Panc1 (cell line): ENCODE data around the gene ZNF222. TPM values are rescaled to one million over a fixed set of nuclear protein-coding genes. Genes with fewer than 3 reads are reported as not detected.

Experiments used
- ATAC-seq: fragments of 200-7000 bp; cut with Tn5 transposase; 2 replicates; pipeline ENCODE4 v1.9.1; 2020; ENCODE audit warnings: mild to moderate bottlenecking, moderate library complexity
- BruUV-seq: library from RNA; stranded (reverse); fragments of 400-500 nt; replicated peaks from 2 replicates; lab custom pipeline; 2021; lab: Mats Ljungman, UMichigan
- CTCF ChIA-PET: fragments of 300-600 bp; sonication (Branson Sonifier 250); formaldehyde crosslinking; loops from one replicate; lab custom pipeline; 2022; ENCODE audit warnings: antibody characterized with exemption; lab: Charles Lee
- POLR2A ChIA-PET: fragments of 300-600 bp; sonication (Branson Sonifier 250); formaldehyde crosslinking; loops from one replicate; lab custom pipeline; 2022; ENCODE audit warnings: antibody characterized with exemption; lab: Charles Lee
- DNase-seq: peaks from one replicate; pipeline ENCODE4 v3.0.0-alpha.2; 2010; ENCODE audit warnings: low read depth, low spot score
- H3K27ac ChIP-seq: 2 replicates; pipeline ENCODE4 v1.5.1; 2011; ENCODE audit warnings: mild to moderate bottlenecking, low read length, inconsistent platforms
- H3K27me3 ChIP-seq: fragments of 200-500 bp; sonication (Bioruptor generic); 2 replicates; pipeline ENCODE4 v1.6.0; 2014; ENCODE audit warnings: low read length, inconsistent platforms; ENCODE audit not compliant: control insufficient read depth, insufficient read depth
- H3K36me3 ChIP-seq: fragments of 200-500 bp; sonication (Bioruptor generic); 2 replicates; pipeline ENCODE4 v1.5.1; 2014; ENCODE audit warnings: inconsistent platforms, mild to moderate bottlenecking, low read length, moderate library complexity; ENCODE audit not compliant: control insufficient read depth, insufficient read depth
- H3K4me1 ChIP-seq: 2 replicates; pipeline ENCODE4 v1.5.1; 2011; ENCODE audit warnings: inconsistent platforms, mild to moderate bottlenecking, low read length, moderate library complexity; ENCODE audit not compliant: control insufficient read depth, insufficient read depth
- H3K4me3 ChIP-seq, 2 experiments: 2 replicates each; pipeline ENCODE4 v1.5.1; 2011 to 2012; ENCODE audit warnings: low read depth in 2 of 2, low read length in 2 of 2, mild to moderate bottlenecking in 2 of 2, inconsistent platforms in 1 of 2, moderate library complexity in 1 of 2
- H3K9me3 ChIP-seq: fragments of 200-500 bp; sonication (Bioruptor generic); 2 replicates; pipeline ENCODE4 v1.5.1; 2014; ENCODE audit warnings: low read depth, mild to moderate bottlenecking, inconsistent platforms, low read length, moderate library complexity; ENCODE audit not compliant: control insufficient read depth, insufficient read depth
- POLR2AphosphoS5 ChIP-seq: IDR thresholded peaks from 2 replicates; pipeline ENCODE4 v1.6.1; 2012; ENCODE audit warnings: mild to moderate bottlenecking, low read depth, low read length, moderate library complexity
- SIN3A ChIP-seq: IDR thresholded peaks from 2 replicates; pipeline ENCODE4 v1.6.1; 2012; ENCODE audit warnings: low read depth, mild to moderate bottlenecking, low read length, moderate library complexity, borderline replicate concordance; ENCODE audit not compliant: insufficient read depth
- TCF7L2 ChIP-seq: IDR thresholded peaks from 2 replicates; pipeline ENCODE4 v1.6.1; 2011; ENCODE audit warnings: mild to moderate bottlenecking, low read depth, low read length, inconsistent platforms
- in situ Hi-C: cut with HindIII; loops from 2 replicates; pipeline ENCODE4 v1.10.0; 2016; ENCODE audit warnings: low sequenced_read_pairs, low pct_unique_long_range_greater_than_20kb
- intact Hi-C: fragments of 100-400 bp; cut with micrococcal nuclease; formaldehyde crosslinking; loops from one replicate; pipeline ENCODE4 v1.10.0; 2022; ENCODE audit not compliant: unreplicated experiment
- total RNA-seq: library from RNA; stranded (reverse); gene quantifications from one replicate; pipeline ENCODE4 v1.2.1, GENCODE V29; 2021; ENCODE audit not compliant: unreplicated experiment
- TF ChIP-seq, protein P1 (sequence below): fragments of 450-650 bp; IDR thresholded peaks from 2 replicates; pipeline ENCODE4 v1.5.1; 2017; ENCODE audit warnings: mild to moderate bottlenecking
- TF ChIP-seq, protein P2 (sequence below), 2 experiments: IDR thresholded peaks; 2 replicates each; pipeline ENCODE4 v1.6.1; 2011 to 2012; ENCODE audit warnings: low read depth in 2 of 2, control low read depth in 1 of 2, low read length in 1 of 2, mild to moderate bottlenecking in 1 of 2, moderate library complexity in 1 of 2; ENCODE audit not compliant: insufficient read depth in 1 of 2

ZNF222 gene
- total RNA-seq, 1 experiment from 2014 or later, result 3.1 TPM

DNA sequence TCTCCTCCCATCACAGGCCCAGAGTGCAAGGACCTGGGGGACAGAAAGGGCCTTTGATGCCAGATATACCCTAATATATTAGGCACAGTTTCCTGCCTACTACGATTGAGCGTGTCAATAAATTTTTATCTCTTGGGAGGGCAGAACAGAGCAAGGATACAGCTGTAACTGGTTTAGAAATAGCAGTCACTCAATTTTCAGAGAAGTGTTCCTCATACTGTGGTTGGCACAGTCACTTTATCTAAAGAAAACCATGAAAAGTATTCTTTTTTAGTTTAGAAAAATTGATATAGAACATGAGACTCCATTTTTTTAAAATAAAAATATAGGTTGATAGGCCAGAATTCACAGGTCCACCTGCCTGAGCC, 41.7 kb upstream of the ZNF222 start:
- no peaks in the 10 kb centered on the region for H3K27me3 ChIP-seq
- H3K27ac ChIP-seq, result no peak overlapping the region; the same call in 1 of the 2 replicates
- POLR2A ChIA-PET, result no interaction called here
- H3K4me1 ChIP-seq, result no peaks in the 10 kb centered on the region
- no peaks in the 10 kb centered on the region for H3K36me3 ChIP-seq
- TF ChIP-seq SIN3A (no peak), TCF7L2 (no peak), POLR2AphosphoS5 (no peak)
- TF ChIP-seq, protein P1, sequence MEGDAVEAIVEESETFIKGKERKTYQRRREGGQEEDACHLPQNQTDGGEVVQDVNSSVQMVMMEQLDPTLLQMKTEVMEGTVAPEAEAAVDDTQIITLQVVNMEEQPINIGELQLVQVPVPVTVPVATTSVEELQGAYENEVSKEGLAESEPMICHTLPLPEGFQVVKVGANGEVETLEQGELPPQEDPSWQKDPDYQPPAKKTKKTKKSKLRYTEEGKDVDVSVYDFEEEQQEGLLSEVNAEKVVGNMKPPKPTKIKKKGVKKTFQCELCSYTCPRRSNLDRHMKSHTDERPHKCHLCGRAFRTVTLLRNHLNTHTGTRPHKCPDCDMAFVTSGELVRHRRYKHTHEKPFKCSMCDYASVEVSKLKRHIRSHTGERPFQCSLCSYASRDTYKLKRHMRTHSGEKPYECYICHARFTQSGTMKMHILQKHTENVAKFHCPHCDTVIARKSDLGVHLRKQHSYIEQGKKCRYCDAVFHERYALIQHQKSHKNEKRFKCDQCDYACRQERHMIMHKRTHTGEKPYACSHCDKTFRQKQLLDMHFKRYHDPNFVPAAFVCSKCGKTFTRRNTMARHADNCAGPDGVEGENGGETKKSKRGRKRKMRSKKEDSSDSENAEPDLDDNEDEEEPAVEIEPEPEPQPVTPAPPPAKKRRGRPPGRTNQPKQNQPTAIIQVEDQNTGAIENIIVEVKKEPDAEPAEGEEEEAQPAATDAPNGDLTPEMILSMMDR, result no peak
- TF ChIP-seq, protein P2, sequence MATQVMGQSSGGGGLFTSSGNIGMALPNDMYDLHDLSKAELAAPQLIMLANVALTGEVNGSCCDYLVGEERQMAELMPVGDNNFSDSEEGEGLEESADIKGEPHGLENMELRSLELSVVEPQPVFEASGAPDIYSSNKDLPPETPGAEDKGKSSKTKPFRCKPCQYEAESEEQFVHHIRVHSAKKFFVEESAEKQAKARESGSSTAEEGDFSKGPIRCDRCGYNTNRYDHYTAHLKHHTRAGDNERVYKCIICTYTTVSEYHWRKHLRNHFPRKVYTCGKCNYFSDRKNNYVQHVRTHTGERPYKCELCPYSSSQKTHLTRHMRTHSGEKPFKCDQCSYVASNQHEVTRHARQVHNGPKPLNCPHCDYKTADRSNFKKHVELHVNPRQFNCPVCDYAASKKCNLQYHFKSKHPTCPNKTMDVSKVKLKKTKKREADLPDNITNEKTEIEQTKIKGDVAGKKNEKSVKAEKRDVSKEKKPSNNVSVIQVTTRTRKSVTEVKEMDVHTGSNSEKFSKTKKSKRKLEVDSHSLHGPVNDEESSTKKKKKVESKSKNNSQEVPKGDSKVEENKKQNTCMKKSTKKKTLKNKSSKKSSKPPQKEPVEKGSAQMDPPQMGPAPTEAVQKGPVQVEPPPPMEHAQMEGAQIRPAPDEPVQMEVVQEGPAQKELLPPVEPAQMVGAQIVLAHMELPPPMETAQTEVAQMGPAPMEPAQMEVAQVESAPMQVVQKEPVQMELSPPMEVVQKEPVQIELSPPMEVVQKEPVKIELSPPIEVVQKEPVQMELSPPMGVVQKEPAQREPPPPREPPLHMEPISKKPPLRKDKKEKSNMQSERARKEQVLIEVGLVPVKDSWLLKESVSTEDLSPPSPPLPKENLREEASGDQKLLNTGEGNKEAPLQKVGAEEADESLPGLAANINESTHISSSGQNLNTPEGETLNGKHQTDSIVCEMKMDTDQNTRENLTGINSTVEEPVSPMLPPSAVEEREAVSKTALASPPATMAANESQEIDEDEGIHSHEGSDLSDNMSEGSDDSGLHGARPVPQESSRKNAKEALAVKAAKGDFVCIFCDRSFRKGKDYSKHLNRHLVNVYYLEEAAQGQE (IDR thresholded peaks at IDR 0.05; ENCODE audit: insufficient read depth in 1 of 2, low read depth in 2 of 2, low read length in 1 of 2), result no peak
- no peak for ATAC-seq
- in situ Hi-C loops, result no loop called here
- H3K4me3 ChIP-seq, result peak overlapping the region; percentile 65 to 82
- intact Hi-C loops, result no loop called here
- CTCF ChIA-PET, result no interaction called here
- BruUV-seq, result no TSS peak
- DNase-seq, result no peak
- peaks cover 6% of the 10 kb centered on the region; the same call in 1 of the 2 replicates for H3K9me3 ChIP-seq

DNA sequence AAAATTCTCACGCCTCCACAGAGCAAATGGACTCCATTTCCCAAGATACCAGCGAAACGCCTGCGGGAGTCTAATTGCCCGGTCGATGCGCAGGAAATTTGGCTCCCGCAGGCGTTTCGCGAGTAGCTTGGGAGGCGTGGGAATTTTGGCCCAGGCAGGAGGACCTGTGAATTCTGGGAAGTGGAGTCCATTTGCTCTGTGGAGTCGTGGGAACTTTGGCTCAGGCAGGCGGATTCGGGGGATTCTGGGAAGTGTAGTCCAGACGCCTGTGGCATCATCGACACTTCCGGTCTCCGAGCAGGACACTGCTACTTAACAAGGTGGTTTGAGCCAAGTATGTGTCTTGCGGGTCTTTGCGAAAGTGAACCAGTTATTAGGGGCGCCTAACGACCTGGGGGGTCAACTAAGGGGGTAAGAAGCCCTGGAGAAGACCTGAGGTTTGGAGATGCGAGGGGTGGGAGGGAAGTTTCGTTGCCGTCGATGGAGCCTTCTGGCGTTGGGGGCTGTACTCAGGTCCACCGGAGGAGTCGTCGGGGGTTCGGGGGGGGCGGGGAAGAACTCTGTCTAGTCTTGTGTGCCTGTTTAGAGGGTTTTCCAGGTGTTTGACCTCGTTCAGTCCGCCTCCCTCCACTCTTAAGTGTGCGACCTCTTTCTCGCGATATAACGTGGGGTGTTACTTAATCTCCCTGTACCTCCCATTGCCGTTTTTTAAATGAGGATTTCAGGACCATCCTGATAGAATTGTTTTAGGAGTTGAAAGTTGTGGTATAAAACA, 41.1 kb upstream of the ZNF222 start, which contains the start of gene ZNF155:
Gene ZNF155 (plus strand): TSS at position 277 of the 775 bp plus-strand sequence. CDS start 4,356 bp downstream, outside the sequence.
- ATAC-seq (peak; percentile 100), DNase-seq (peak; percentile 78)
- ChIA-PET POLR2A (interaction anchor here (0.7 kb wide), 1 partner anchor 451 kb away, joined by 4 read pairs; no protein-coding TSS in a partner anchor), CTCF (no interaction called here)
- in situ Hi-C loops, result no loop called here
- no TSS peak for BruUV-seq
- 0 out of 2 replicates have a peak, but pooled peaks have one; percentile 20 for TF ChIP-seq SIN3A
- TF ChIP-seq, protein P2 (IDR thresholded peaks at IDR 0.05; ENCODE audit: insufficient read depth in 1 of 2, low read depth in 2 of 2, low read length in 1 of 2), result no peak
- peak; percentile 43; the same call in 1 of the 2 replicates for TF ChIP-seq POLR2AphosphoS5
- TF ChIP-seq, protein P1, result no peak
- Histone ChIP-seq H3K27me3 (no peaks in the 10 kb centered on the region), H3K4me3 (peak within 1 kb of the TSS; percentile 65 to 82), H3K36me3 (no peaks in the 10 kb centered on the region), H3K9me3 (peaks cover 4% of the 10 kb centered on the region; the same call in 1 of the 2 replicates), H3K27ac (peak within 1 kb of the TSS; percentile 78), H3K4me1 (no peaks in the 10 kb centered on the region)
- intact Hi-C loops, result no loop called here
